GM12892 (cell line): Measurements from ENCODE around the gene ASTN2.
"Not testable (repeated sequence)": the region's sequence is repeated elsewhere in the genome, so short reads cannot be mapped to it uniquely, and the experiment has no call there.

Experiments
- DNase-seq: peaks from one replicate; pipeline ENCODE4 v3.0.0; 2011; ENCODE audit not compliant: insufficient read length
- FAIRE-seq: peaks from 2 replicates; lab custom pipeline; 2011; peaks lifted over from hg19 to GRCh38; lab: Jason Lieb, UNC
- POLR2A ChIP-seq: IDR thresholded peaks from 2 replicates; pipeline ENCODE4 v1.6.1; 2011; ENCODE audit warnings: low read depth, low read length, control low read depth
- POLR2AphosphoS5 ChIP-seq: IDR thresholded peaks from 2 replicates; pipeline ENCODE4 v1.6.1; 2011; ENCODE audit warnings: low read depth, low read length, control low read depth
- TAF1 ChIP-seq: IDR thresholded peaks from 2 replicates; pipeline ENCODE4 v1.6.1; 2011; ENCODE audit warnings: low read depth, mild to moderate bottlenecking, control low read depth, low read length, borderline replicate concordance

ASTN2 gene

DNA sequence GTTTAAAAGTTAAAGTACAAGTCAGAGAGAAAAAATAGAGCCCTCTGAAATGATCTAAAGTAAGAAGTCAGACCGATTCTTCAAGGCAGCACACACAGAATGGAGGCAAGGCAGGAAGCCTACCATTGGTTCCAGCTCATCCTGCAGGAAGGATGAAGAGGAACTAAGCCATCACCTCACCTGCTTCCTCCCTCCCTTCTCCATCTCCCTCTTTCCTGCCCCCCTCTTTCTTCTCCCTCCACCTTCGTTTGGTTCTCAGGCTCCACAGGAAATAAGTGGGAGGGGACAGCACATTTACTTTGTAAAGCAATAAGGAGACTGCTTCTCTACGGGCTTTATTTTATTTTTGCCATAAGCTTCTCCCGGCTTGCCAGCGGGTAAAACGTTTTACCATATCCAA lies 514.3 kb downstream of the ASTN2 start:
- TF ChIP-seq POLR2AphosphoS5 (no peak), TAF1 (no peak), POLR2A (no peak)
- no peak for DNase-seq
- no peak for FAIRE-seq

GRCh38 chr9:116900007-116900367 lies 514.9 kb downstream of the ASTN2 start:
- FAIRE-seq (no peak), DNase-seq (no peak)
- TF ChIP-seq TAF1 (no peak), POLR2AphosphoS5 (no peak), POLR2A (no peak)

DNA sequence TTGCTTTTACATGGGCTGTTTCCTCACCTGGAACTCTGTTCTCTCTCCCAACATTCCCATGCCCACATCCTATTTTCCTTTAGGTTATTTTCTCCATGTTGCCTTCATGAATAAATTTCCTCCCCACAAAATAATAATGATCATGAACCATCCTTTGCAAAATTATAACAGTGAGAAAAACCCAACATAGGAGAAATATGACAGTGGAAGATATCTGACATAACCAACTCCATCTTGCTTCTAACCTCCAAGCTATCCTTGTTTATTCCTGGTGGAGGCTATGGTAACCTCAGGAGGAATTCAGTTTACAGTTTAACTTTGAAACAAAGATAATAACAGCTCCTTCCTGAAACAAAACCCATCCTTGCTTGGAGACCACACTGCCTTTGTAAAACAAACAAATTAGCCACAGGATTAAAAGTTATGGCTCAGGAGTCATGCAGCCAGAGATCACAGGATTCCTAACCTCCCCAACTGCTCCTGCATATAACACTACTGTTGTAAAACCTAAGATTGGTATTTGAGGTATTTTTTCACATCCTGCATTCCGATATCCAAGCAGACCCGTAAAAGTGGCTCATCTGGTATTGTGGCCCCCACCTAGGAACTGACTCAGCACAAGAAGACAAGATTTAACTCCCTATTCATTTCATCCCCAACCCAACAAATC lies 515.4 kb downstream of the ASTN2 start:
- TF ChIP-seq POLR2A (no peak), TAF1 (no peak), POLR2AphosphoS5 (no peak)
- no peak for FAIRE-seq
- no peak for DNase-seq

DNA sequence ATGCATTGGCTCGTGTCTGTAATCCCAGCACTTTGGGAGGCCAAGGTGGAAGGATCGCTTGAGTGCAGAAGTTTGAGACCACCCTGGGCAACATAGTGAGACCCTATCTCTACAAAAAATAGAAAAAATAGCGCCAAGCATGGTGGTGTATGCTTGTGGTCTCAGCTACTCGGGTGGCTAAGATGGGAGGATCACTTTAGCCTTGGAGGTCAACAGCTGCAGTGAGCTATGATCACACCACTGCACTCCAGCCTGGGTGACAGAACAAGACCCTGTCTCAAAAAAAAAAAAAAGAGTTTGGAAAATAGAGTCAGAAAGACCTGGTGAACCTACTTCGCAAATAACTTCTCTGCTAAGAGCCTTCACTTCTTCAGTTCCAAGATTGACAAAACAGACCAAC lies 516.7 kb downstream of the ASTN2 start:
- not testable (repeated sequence) for DNase-seq, FAIRE-seq

DNA sequence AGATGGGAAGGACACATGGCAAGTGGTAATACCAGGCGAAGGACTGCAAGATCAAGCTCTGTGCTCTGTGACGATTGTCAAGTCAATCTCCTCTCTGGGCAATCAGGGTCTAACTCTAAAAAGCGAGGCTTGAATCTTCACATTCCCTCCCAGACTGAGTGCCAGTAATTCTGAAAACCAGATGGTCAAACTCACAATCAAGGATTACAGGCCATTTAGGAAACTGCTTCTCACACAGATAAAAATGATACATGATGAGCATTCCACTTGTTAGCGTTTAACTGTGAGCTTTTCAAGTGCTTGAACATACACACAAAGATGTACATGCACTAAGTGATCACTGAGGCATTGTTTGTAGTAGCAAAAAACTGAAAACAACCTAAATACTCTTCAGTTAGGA lies 517.7 kb downstream of the ASTN2 start:
- FAIRE-seq = no peak
- TF ChIP-seq POLR2A (no peak), TAF1 (no peak), POLR2AphosphoS5 (no peak)
- DNase-seq = no peak

GRCh38 chr9:116895961-116896360 lies 518.9 kb downstream of the ASTN2 start:
- TF ChIP-seq POLR2A (no peak), POLR2AphosphoS5 (no peak), TAF1 (no peak)
- no peak for FAIRE-seq
- no peak for DNase-seq

- TF ChIP-seq POLR2A = no peak
- no peak for TF ChIP-seq POLR2AphosphoS5
- no peak for TF ChIP-seq TAF1
- FAIRE-seq (no peak), DNase-seq (no peak)
Observed at GRCh38 chr9:116891424-116891823, 523.4 kb downstream of the ASTN2 start.

- not testable (repeated sequence) for FAIRE-seq, DNase-seq
Observed at GRCh38 chr9:116888476-116888875, 526.4 kb downstream of the ASTN2 start.

GRCh38 chr9:116888066-116888465 lies 526.8 kb downstream of the ASTN2 start:
- TF ChIP-seq TAF1 (no peak), POLR2A (no peak), POLR2AphosphoS5 (no peak)
- no peak for DNase-seq
- no peak for FAIRE-seq

DNA sequence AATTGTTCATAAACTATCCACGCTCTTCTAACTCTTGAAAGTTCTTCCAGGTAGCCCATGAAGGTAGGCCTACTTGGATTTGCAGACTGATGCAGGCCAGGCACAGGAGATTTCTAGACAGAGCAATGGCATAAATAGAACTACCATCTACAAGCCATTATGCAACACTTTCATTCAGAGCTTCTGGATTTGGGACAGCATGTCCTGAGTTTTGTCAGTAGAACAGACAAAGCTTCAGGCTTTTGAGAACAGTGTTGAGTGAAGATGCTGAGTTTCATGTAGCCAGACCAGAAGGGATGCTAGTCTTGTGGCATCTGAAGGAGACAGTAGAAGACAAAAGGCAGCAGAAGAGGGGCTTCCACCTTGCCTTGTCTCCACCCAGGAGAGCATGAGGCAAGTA lies 531.2 kb downstream of the ASTN2 start:
- FAIRE-seq = no peak
- no peak for DNase-seq
- TF ChIP-seq POLR2A = no peak
- TF ChIP-seq POLR2AphosphoS5 = no peak
- no peak for TF ChIP-seq TAF1

DNA sequence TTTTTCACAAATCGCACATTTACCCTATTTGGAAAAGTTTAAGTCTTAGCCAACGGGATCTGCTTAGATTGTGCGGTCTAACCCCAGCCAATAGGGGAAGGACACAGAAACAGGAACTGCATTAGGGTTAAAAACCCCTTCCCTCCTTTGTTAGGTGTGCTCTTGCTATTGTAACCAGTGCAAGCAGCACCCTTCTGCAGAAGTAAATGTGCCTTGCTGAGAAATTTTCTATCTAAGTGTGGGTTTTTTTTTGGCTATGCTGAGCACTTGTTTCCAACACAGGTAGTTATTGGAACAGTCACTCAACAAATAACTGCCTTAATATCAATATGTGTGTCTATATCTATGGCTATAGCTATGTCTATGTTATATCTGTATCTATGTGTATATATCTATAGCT lies 537.8 kb downstream of the ASTN2 start:
- TF ChIP-seq POLR2AphosphoS5 (no peak), TAF1 (no peak), POLR2A (no peak)
- DNase-seq (no peak), FAIRE-seq (no peak)

GRCh38 chr9:116875576-116875975 lies 539.3 kb downstream of the ASTN2 start:
- TF ChIP-seq POLR2A (no peak), POLR2AphosphoS5 (no peak), TAF1 (no peak)
- FAIRE-seq = no peak
- DNase-seq = no peak

GRCh38 chr9:116873937-116874914 lies 540.6 kb downstream of the ASTN2 start:
- TF ChIP-seq TAF1 (no peak), POLR2A (no peak), POLR2AphosphoS5 (no peak)
- DNase-seq = no peak
- no peak for FAIRE-seq
